Progenitor cell of endocrine pancreas (in vitro differentiated cells): Measurements from ENCODE around the gene ISLR. TPM values are rescaled to one million over a fixed set of nuclear protein-coding genes. Genes with fewer than 3 reads are reported as not detected.

Source experiments
- DNase-seq: peaks from one replicate; pipeline ENCODE4 v3.0.0; 2021; ENCODE audit warnings: low spot score; ENCODE audit not compliant: unreplicated experiment
- H3K27ac Mint-ChIP-seq: 2 replicates; pipeline ENCODE4 v1.8.0; 2021; ENCODE audit warnings: mild to moderate bottlenecking, moderate library complexity, mixed read lengths
- H3K27me3 Mint-ChIP-seq: 2 replicates; pipeline ENCODE4 v1.8.0; 2021; ENCODE audit warnings: mixed read lengths
- H3K36me3 Mint-ChIP-seq: 2 replicates; pipeline ENCODE4 v1.8.0; 2022; ENCODE audit warnings: mixed read lengths; ENCODE audit not compliant: insufficient read depth
- H3K4me1 Mint-ChIP-seq: 2 replicates; pipeline ENCODE4 v1.8.0; 2021; ENCODE audit warnings: low read depth, mixed read lengths
- H3K4me3 Mint-ChIP-seq: 2 replicates; pipeline ENCODE4 v1.8.0; 2021; ENCODE audit warnings: low read depth, mild to moderate bottlenecking, moderate library complexity, mixed read lengths
- H3K9me3 Mint-ChIP-seq: 2 replicates; pipeline ENCODE4 v1.8.0; 2021; ENCODE audit warnings: low read depth, mixed read lengths
- total RNA-seq: library from RNA; stranded (reverse); gene quantifications from 2 replicates; pipeline ENCODE4 v1.2.1, GENCODE V29; 2021
- TF ChIP-seq, protein P1 (sequence below): fragments of 200-600 bp; sonication (generic); IDR thresholded peaks from one replicate; pipeline ENCODE4 v1.5.0; 2021; ENCODE audit warnings: antibody characterized with exemption, mild to moderate bottlenecking; ENCODE audit not compliant: unreplicated experiment

The ISLR gene
- total RNA-seq, 1 donor from 2014 or later, result not detected

DNA sequence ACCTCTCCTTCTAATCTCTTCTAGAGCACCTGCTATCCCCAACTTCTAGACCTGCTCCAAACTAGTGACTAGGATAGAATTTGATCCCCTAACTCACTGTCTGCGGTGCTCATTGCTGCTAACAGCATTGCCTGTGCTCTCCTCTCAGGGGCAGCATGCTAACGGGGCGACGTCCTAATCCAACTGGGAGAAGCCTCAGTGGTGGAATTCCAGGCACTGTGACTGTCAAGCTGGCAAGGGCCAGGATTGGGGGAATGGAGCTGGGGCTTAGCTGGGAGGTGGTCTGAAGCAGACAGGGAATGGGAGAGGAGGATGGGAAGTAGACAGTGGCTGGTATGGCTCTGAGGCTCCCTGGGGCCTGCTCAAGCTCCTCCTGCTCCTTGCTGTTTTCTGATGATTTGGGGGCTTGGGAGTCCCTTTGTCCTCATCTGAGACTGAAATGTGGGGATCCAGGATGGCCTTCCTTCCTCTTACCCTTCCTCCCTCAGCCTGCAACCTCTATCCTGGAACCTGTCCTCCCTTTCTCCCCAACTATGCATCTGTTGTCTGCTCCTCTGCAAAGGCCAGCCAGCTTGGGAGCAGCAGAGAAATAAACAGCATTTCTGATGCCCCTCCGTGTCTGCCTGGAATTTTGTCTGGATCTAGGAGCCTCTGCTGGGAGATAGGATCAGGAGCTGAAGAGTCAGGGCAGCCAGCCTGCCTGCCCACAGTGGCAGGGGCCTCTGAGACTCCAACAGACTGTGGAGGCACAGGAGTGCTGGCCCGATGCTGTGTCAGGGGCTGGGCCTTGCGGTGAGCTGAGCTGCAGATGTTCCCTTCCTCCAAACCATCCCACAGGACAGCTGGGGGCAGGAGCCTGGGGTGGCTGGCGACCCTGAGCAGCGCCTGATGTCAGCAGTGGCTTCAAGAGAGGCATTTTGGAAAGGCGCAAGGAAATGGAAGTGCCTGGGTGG, 3.0 kb downstream of the ISLR start:
- Mint-ChIP-seq H3K4me3 (no peak overlapping the region), H3K9me3 (no peaks in the 10 kb centered on the region), H3K4me1 (peaks cover 2% of the 10 kb centered on the region), H3K27me3 (peaks cover 36% of the 10 kb centered on the region), H3K27ac (no peak overlapping the region), H3K36me3 (no peaks in the 10 kb centered on the region)
- TF ChIP-seq, protein P1, sequence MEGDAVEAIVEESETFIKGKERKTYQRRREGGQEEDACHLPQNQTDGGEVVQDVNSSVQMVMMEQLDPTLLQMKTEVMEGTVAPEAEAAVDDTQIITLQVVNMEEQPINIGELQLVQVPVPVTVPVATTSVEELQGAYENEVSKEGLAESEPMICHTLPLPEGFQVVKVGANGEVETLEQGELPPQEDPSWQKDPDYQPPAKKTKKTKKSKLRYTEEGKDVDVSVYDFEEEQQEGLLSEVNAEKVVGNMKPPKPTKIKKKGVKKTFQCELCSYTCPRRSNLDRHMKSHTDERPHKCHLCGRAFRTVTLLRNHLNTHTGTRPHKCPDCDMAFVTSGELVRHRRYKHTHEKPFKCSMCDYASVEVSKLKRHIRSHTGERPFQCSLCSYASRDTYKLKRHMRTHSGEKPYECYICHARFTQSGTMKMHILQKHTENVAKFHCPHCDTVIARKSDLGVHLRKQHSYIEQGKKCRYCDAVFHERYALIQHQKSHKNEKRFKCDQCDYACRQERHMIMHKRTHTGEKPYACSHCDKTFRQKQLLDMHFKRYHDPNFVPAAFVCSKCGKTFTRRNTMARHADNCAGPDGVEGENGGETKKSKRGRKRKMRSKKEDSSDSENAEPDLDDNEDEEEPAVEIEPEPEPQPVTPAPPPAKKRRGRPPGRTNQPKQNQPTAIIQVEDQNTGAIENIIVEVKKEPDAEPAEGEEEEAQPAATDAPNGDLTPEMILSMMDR, result no peak
- DNase-seq, result no peak

DNA sequence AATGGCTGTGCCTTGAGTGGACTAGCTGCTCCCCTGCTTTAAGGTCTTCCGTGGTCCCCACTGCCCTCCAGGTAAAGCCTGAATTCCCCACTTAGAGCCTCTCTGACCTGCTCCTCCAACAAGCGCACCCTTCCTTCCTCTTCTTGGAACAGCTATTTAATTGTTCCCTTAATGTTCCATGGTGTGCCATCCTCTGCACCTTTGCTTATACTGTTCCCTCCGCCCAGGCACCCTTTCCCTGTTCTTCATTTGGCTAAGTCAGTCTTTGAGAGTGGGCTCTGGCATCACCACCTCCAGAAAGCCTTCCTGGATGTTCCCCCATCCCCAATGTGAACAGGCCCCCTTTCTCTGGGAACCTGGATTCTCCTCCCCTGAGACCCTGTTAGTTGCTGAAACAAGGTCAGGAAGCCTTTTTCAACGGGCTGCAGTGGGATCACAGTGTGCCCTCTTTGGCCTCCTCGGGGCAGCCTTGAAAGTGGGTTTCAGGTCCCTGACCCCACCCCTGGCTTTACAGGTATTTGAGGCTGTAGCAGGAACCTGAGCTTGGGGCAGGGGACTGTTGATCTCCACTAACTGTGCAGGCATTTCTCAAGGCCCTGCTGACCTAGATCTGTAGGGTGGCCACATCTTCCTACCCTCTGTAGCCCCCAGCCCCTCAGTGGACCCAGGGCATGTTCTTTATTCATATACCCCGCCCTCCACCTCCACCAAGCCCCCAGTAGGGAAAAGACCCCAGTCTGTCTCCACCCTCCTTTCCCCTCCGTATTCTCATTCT, 5.0 kb downstream of the ISLR start:
- no peak for DNase-seq
- no peaks in the 10 kb centered on the region for H3K9me3 Mint-ChIP-seq
- H3K27ac Mint-ChIP-seq, result no peak overlapping the region
- H3K27me3 Mint-ChIP-seq, result peaks cover 35% of the 10 kb centered on the region
- no peak overlapping the region for H3K4me3 Mint-ChIP-seq
- TF ChIP-seq, protein P1, result no peak
- H3K36me3 Mint-ChIP-seq, result no peaks in the 10 kb centered on the region
- H3K4me1 Mint-ChIP-seq, result no peaks in the 10 kb centered on the region

DNA sequence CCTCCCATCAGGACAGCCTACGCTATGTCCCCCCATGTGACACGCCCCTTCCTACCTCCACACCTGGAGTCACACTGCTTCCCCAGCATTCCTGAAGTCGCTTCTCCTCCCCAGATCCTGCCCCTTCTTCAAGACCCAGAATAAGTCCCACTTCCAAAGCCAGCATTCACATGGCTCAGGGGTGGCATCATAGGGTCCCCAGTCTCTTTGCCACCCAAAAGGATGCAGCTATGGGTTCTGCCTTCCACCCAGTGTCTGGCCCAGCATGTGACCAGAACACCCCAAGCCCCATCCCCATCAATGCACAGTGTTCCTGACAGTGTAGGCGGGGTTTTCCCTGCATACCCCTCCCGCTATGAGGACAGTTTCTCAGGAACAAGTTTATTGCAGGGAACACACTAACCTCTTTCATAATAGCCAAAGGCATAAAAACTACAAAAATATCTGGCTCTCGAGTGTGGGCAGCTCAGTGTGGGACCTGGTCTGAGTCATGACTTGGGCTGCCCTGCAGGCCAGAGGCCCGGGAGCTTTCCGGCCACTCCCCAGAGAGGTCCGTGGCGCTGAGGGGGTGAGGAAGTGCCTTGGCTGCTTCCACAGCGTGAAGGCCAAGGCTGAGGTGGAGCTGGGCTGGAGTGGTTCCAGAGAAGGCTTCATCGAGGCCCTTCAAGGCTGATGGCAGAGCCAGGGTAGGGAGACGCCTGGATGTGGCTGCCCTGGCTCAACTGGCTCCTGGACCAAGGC, 5.8 kb downstream of the ISLR start:
- H3K9me3 Mint-ChIP-seq, result no peaks in the 10 kb centered on the region
- no peaks in the 10 kb centered on the region for H3K4me1 Mint-ChIP-seq
- no peaks in the 10 kb centered on the region for H3K36me3 Mint-ChIP-seq
- H3K27ac Mint-ChIP-seq, result no peak overlapping the region
- H3K4me3 Mint-ChIP-seq, result no peak overlapping the region
- no peak for DNase-seq
- TF ChIP-seq, protein P1, result no peak
- peaks cover 34% of the 10 kb centered on the region for H3K27me3 Mint-ChIP-seq

DNA sequence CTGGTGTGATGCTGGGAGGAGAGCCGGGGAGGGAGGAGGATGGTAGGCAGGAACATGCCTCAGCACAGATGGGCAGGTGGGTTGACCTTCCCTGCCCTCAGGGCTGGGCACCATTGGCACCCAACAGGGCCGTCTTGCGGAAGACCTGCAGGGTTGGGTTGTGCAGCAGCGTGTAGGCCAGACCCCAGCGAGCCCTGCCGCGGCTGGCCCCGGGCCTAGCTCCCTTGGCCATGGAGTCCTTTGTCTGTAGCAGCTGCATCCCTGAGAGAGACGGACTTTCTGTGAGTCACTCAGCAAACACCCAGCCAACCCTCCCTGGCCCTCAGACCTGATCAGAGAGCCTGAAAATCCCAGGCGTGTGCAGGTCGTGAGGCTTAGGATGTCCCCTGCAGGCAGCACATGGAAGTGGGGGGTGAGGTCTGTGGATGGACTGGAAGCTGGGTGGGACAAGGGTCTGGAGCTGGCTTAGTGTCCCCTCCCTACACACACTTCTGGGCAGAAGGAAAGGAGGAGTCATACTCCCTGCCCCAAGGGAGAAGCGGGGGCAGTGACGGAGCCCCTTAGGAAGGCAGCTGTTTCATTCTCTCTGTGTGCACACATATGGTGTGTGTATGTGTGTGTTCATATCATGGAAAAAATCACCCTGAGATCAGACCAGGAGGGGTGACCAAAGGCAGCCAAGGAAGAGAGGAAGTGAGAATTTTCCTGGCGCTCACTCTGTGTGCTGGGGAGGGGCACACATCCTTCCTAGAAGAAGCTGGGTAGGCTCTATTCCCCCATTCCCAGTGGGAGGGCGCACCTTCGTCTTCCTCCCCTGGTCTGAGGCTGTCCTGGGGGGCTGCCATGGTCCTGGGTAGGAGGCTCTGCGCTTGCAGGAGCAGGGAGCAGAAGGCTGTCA, 6.7 kb downstream of the ISLR start:
- Mint-ChIP-seq H3K36me3 (no peaks in the 10 kb centered on the region), H3K4me1 (no peaks in the 10 kb centered on the region), H3K9me3 (no peaks in the 10 kb centered on the region), H3K4me3 (no peak overlapping the region), H3K27ac (no peak overlapping the region), H3K27me3 (peaks cover 36% of the 10 kb centered on the region)
- DNase-seq, result no peak
- TF ChIP-seq, protein P1, result no peak
